Fibroblast of upper back skin (primary cell): ENCODE results near the gene MAPK12.
A peak's percentile ranks its signal among the peaks of the same experiment; 100 is the strongest.

Experiments used
- DNase-seq: peaks from one replicate; pipeline ENCODE4 v3.0.0-alpha.2; 2013

The MAPK12 gene

DNA sequence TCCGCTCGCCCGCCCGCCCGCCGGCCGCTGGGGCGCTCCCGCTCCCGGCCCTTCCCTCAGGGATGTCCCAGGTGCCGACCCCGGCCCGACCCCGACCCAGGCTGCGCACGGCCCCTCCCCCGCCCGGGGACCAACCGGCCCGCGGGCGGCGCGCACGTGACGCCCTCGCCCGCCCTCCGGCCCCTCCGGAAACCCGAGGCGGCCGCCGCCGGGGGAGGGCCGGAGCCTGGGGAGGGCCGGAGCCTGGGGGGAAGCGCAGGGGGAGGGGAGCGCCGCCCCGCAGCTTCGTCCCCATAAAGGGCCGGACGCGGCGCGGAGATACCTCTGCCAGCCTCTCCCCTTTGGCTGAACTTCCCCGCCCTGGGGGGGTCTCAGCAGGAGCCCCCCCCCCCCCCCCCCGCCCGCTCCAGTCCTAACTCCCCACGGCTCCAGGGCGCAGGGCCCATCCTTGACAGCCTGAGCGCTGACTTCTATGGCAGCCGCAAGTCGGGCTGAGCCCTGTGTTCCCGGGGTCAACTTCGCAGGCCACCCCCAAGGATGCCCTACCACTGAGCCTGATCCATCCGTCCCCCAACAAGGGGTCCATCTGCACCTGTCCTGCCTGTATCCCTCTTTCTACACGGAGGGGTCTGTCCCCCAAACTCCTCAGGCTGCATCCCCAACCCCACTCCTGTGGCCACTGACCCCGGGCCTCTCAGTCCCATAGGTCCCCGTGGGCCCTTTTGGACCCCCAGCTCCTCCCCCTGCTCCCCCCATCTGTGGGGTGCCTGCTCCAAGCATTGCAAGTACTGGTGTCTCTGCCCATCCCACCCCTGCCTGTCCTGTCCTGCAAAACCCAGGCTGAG, at the start of gene MAPK12:
MAPK12 (minus strand) TSS at position 69 of the 845 bp plus-strand sequence. CDS start 174 bp downstream, outside the sequence.
- peak; percentile 38 for DNase-seq

DNA sequence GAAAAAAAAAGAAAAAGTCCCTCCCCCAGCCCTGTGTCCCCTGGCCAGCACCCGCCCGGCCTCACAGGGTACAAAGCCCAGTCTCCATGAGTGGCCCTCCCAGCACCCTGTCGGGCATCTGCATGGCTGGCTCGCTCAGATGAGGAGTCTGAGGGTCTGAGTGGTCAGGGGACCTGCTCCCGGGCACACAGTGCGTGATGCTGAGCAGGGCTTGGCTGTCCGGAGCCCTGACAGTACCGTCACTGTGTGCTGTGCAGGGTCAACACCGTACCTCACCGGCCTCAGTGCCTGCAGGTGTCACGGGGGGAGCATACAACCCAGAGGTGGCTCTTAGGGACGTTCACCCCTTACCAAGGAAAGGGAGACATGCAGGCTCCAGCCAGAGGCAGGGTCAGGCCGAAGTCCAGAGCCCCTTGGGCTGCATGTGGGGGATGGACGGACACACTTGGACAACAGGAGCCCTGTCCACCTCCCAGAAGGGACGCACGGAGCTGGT, 49.5 kb upstream of the MAPK12 start:
- DNase-seq = no peak

DNA sequence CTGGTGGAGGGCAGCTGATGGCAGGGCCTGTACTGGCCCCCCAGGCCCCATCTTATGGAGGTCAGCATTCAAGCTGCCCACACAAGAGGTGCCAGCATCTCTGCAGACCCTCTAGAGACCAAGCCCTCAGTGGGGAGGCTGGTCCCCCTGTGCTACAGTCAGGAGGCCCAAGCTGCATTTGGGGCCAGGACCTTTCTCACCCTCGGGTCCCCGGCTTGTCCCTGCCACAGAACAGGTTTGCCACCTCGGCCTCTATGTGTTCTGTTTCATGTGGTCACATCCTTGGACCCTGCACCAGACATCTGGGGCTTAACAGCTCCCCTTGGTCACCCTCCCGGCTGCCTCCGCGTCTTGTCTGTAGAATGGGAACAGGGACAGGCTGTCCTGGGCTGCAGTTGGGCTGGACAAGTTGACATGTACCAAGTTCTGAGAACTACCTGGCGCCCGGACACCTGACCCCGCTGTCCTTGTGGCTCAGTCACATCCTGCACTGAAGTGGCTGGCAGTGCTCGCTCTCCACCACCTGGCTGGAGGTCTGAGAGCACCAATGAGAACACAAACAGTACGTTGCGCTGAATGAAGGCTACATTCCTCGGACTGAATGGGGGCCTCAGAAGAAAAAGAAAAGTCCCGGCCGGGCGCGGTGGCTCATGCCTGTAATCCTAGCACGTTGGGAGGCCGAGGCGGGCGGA, 48.7 kb upstream of the MAPK12 start:
- no peak for DNase-seq

DNA sequence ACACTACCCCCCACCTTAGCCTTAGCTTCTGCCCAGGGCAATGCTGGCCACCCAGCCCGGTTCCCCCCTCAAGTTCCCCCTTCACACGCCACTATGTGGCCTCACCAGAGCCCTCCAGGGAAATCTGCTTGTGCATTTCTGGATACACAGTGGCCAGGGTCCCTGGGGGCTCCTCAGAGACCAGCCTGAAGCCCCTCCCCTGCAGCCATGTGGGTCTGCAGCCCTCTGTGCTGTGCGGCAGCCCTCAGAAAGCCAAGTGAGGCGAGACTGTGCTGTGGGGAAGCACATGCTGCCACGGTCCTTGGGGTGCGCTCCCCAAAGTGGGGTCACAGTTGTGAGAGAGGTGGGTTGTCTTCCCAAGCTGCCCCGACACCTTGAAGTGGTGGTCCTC, 48.1 kb upstream of the MAPK12 start:
- DNase-seq = no peak

DNA sequence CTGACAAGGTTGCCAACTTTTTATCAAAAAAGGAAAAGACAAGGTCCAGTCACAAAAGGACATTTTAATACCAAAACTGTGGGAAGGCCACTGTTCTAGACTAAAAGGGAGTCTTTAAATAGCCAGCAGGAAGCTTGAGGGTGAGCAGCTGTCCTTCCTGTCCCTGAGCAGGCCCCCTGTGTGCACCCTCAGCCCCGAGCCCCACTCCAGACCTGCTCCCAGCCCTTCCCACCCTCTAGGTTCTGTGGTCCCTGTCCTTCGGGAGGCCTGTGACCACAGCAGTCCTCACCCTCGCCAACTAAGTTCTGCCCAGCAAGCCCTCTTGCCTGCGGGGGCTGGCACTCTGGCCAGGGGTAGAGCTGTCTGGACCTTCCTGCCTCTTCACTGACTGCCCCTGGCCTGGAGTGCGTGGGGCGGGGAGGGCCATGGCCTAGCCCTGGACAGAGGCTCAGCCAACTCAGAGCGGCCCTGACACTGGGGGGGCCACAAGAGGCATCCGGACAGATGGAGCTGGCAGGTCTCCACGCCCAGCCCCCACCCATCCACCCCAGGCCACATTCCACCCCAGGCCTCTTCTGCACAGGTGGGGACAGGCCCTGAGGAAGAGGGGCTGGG, 47.6 kb upstream of the MAPK12 start:
- DNase-seq = no peak

DNA sequence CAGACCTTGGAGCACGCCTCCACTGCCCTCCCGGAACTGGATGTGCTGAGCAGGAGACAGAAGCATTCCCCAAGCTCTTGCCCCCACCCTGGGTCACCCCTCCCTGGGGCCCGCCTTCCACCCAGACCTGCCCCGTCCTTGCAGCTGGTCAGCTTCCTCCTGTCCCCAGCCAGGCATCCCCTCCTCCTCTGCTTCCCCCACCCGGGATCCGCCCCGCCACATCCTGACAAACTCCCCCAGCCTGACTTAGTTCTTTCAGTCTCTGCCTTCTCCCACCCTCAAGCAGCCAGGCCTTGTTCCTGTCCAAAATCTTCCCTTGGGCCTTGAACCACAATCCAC, 47.1 kb upstream of the MAPK12 start:
- DNase-seq = peak; percentile 65

DNA sequence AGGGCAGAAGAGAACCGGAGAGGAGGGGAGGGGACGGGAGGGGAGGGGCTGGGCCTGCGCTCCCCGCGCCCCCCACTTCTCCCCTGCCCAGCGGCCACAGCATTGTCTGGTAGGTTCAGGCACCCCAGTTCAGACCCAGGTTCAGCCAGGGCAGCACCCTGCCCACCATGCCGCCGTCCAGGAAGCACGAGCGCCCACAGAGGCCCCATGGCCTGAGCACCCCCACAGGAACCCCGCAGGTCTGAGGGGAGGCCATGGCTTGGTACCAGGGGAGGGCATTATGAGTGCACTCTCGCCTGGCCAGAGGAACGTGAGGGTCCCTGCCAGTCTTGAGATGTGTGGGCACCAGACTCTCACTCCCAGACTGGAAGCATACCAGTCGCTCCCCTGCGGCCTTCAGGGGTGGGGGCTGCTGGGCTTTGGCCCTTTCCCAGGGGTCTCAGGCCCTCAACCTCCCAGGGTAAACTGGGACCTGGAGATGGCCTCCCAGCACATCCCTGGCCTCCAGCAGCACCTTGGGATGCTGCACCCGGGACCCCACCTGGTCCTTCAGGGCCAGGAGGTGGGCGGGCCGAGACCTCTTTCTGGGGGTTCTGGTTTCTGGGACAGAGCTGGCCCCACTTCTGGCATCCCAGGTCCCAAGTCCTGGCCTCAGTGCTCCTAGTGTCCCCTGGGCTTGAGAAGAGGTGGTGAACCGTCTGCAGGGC, 46.6 kb upstream of the MAPK12 start:
- DNase-seq = no peak

DNA sequence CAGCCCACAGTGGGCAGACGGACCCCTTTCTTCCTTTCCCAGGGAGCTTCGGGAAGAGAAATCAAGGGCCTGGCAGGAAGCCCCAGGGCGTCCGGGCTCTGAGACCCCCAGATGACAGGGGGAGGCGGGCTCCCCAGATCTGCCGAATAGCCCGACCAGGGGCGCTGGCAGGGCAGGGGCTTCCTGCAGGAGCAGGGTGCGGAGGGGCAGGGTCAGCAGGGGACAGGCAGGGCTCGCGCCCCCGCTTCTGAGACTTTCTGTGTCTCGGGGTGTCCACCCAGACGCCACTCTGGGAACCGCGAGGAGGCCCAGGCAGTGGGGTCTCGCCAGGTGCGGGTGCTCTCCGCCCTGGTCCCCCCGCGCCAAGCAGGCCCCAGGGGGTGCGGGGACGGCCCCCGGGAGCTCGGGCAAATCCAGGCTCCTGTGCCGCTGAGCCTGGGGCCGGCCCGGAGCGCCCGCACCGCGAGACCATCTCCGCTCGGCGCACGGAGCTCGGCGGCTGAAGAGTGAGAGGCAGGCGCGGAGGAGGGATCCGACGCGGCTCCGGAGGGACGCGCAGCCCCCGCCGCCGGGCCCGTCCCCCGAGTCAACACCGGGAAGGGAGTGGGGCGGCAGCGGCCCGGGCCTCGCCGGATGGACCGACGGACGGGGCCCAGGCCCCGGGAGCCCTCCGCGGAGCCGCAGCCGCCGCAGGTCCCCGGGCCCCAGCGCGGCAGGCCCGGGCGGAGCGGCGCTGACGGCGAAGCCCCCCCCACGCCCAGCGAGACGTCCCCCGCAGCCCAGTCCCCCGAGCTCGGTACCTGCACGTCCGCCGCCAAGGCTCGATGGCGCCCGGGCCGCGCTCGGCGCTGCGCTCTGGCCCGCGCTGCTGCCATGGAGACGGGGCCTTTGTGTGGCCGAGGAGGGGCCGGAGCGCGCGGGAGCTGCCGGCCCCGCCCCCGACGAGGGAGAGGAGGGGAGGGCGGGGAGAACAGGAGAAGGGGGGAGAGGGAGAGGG, 45.6 kb upstream of the MAPK12 start, which contains the start of gene PLXNB2:
PLXNB2 (minus strand) TSS at position 894 of the 997 bp plus-strand sequence. CDS start 17,062 bp downstream, outside the sequence.
- peak; percentile 74 for DNase-seq

DNA sequence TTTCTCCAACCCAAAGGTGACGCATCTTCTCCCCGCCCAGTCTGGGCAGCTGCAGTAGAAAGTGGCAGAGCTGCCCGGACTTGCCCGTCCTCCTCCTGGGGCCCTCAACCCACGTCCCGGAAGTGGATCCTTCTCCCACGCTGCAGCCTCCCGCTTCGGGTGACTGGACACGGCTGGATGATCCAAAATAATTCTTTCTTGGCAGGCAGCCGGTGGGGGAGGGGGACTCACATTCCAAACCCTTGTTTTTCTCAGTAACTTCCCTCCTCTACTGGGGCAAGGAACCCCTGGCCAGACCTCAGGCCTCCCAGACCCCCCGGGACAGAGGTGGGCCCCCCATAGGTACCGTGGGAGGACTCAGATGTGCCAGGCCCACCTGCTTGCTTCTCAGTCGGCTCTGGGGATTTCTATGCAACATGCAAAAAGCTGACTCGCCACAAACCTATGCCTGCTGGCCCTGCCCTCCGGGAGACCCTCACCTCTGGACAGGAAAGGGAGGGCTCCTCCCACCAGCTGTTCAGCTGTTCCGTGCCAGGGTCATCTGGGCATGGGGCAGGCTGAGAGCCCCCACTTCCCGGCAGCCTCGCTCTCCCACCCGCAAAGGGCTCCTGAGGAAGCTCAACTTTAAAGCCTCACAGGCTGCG, 44.6 kb upstream of the MAPK12 start:
- DNase-seq = peak; percentile 93

DNA sequence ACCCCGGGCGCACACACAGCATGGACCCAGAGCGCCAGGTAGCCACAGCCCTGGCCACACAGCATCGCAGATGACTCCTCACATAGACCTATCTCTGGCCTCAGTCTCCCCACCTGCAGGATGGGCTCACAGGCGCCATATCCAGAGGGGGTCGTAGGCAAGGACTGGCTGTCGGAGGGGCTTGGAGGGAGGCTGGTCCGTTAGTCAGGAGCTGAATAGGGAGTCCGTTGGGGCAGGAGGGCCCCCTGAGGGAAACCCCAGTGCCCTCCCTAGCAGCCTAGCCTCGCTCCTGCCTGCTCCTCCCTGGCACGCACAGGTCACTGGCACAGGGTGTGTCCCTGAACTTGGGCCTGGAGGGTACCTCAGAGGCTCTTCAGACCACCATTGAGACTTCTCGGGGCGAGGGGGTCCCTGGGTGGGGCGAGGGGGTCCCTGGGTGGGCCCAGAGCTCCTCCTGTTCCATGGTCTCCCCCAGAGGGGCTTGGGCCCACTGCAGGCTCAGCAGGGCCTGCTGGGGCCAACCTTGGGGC, 44.0 kb upstream of the MAPK12 start:
- DNase-seq = no peak

DNA sequence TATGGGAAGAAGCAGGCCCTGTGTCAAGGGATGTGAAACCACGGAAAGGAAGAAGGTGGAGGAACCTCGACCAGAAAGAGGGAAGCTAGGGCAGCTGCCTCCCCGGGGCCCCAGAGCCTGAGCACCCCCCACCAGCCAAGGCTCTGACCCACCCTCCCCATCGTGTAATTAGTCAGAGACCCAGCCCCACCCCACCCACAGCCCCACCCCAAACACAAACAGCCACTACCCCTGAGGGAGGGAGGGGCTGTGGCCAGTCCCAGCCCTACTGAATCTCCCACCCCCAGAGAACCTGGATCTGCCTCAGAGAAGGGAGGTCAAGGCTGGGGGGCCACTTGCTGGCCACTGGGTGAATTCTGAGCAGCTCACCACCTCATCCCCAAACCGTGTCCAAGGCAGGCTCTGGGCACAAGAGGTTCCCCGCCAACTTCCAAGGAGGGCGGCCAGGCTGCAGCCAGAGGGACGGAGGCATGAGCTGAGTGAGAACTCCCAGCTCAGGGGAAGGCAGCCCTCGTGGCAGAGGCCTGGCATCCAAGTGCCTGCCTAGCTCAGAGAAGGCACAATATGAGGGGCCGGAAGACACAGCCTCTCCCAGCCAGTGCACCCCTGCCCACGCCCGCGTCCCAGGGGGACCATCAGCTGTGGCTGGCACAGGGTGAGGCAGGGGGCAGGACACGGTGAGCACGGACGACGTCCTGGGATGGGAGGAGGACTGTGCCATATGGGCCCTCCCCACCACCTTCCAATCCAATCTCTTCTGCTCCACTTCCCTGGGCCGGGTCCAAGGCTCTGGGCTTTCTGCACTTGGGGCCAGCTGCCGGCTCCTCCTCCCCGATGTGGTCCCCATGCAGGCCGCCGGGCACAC, 43.3 kb upstream of the MAPK12 start:
- no peak for DNase-seq

DNA sequence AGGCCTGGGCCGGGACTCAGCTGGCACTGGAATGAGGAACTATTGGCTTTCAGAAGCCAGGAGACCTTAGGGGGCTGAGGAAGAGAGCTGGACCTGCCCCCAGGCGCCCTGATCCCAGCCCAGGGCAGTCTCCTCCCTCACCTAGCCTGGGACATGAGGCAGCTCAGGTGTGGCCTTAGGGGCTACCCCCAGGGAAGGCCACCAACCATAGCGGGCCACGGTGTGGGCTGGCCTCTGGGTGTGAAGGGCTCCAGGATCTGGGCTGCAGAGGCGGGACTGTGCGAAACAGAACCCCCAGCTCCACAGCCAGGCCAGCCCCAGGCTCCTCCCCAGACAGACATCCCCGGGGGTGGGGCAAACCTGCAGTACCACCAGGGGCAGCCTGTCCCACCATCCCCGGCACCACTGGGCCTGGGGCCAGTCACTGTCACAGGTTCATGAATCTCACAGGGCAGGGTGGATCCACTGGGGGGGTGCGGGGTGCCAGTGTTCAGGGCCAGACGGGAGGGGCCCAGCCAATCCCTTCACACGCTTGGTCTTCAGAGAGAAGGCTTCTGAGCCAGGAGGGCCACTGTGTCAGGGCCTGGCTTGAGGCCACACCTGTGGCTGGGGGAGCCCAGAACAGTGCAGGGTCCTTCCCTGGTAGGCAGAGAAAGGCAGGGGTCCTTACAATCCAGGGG, 42.5 kb upstream of the MAPK12 start:
- no peak for DNase-seq

DNA sequence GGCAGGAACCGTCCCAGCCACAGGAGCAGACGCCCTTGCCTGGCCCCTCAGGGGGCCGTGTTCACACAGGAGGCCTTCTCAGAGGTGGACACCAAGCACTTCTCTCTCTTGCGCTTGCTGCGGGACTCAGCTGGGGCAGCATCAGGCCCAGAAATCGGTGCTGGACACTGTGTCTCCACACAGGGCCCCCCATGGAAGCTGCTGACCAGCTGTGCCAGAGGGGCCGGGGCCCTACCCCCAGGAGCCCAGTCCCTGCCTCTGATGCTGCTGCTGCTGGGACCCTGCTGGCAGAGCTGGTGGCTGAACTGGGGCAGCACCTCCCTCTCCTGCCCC, 42.0 kb upstream of the MAPK12 start:
- no peak for DNase-seq

DNA sequence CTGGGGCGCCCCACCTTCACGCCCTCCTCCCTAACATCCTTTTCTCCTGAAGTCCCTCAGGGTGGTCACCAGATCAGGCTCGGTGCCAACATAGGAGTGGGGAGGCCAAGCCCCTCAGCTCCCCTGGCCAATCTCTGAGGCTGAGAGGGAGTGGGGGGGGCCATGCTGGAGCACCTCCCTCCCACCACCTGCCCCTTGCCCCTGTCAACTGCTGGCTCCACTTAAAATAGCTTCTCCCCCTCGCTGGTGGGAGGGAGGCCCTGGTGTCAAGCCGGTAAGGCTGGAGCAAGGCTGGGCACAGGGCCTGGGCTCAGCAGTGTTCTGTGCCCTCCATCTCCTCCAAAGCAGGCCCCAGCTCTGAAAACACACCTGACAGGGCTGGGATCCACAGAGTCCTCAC, 41.1 kb upstream of the MAPK12 start:
- no peak for DNase-seq

DNA sequence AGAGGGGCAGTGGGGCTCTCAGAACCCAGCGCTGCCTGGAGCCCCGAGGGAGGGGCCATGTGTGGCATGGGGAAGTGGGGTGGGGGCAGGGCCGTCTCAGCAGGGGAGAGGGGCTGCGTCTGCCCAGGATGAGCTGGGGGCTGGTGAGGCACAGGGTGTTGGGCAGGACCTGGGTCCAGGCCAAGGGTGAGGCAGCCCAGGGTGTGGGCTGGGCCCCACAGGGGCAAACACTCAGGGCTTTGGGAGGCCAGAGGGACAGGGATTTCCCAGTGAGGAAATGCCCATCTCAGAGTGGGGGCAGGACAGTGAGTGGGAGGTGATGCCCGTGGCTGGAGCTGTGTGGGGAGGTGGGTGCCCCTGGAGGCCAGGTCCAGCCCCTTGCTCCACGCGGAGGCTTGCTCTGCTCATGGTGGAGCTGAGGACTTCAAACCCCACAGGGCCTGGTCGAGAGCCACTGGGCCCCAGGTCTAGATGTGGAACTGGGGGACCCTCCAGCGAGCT, 40.6 kb upstream of the MAPK12 start:
- DNase-seq = no peak

DNA sequence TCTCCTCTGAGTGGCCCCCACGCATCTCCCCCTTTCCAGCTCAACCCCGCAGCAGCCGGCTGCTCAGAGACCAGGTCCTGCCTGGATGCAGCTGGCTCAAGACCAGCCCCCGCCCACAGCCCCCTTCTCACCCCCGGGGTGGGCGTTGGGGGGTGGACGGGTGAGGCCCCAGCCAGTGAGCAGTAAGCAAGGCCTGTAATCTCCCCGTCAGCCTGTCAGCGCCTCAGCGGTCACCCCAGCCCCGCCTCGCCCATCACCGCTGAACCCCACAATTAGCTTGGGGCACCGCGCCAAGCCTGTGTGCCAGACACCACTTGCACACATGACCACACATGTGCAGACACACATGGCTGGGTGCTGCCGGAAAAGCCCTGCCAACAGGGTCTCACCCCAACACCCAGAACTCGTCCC, 40.1 kb upstream of the MAPK12 start:
- no peak for DNase-seq

DNA sequence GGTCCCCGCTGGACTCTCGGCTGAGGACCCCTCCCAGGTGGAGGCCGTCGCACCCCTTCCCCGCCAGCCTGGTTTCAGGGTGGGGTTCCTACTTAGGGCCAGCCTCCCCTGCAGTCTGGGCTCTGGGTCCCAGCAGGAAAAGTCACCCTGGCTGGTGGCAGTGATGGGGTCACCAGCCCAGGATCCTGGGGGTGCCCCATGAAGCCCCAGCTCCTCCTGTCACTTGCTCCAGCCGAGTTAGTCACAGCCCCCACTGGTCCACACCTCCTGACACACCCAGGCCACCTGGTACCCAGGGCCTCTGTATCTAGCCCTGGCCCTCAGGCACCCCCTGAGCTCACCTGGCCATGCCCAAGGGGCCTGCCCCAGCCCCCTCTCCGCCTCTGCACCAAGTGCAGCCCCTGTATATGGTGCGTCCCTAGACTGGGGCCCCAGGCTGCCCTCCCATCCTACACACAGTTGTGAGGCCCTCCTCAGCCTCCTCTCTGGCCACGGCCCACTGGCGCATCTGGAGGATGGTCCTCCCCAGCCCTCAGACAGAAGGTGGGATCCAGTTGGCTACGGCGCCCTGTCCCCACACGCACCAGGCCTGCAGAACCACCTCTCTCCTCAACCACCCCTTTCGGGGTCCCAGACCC, 39.3 kb upstream of the MAPK12 start:
- no peak for DNase-seq

DNA sequence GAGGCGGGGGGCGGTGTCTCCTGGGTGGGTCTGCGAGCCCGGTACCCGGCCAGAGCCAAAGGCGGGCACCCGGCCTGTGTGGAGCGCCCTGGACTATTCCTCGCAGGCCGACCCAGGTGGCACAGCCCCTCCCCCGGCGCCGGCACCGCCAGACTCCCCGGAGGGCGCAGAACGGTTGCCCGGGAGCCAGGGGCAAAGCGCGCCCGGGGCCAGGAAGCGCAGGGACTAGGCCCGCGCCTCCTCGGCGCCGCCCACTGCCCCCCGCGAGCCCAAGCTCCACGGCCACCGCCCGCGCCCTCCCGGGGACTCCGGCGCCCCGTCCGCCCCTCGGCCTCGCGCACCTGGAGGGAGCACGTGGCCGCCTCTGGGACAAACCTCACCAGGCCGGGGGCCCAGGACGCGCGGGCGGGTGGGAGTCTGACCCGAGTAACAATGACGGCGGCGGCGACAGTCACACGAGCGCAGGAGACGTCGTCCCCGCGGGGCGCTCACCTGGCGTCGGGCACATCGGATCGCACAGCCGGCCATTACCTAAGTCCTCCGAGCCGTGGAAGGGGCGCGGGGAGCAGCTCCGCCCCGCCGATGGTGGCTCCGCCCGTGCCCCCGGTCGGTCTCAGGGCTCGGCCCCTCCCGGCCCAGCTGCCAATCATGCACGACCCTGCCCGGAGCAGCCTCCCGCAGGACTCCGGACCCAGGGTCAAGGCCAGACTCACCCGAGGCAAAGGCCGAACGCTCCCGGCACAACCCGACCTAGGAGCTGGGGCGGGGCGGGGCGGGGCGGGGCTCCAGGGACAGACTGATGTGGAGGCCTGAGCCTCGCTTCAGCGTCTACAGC, 38.5 kb upstream of the MAPK12 start:
- DNase-seq = no peak
